ENCODE measurements around the gene GNB1L. TPM values are rescaled to one million over a fixed set of nuclear protein-coding genes. Genes with fewer than 3 reads are reported as not detected.

GNB1L gene
- total RNA-seq, 1 experiment from 2014 or later, result 12.2 TPM

GRCh38 chr22:19873960-19874306 is 19.3 kb upstream of the GNB1L start:
- POLR2A ChIA-PET, result no interaction called here
- in situ Hi-C loops (cut with HindIII; ENCODE audit: low pct_unique_long_range_greater_than_20kb, low sequenced_read_pairs) (no loop called here), intact Hi-C loops (cut with micrococcal nuclease; ENCODE audit: unreplicated experiment) (no loop called here)
- no peak for TF ChIP-seq POLR2AphosphoS5 (IDR thresholded peaks at IDR 0.05; ENCODE audit: low read depth, low read length)
- TF ChIP-seq, protein P1, sequence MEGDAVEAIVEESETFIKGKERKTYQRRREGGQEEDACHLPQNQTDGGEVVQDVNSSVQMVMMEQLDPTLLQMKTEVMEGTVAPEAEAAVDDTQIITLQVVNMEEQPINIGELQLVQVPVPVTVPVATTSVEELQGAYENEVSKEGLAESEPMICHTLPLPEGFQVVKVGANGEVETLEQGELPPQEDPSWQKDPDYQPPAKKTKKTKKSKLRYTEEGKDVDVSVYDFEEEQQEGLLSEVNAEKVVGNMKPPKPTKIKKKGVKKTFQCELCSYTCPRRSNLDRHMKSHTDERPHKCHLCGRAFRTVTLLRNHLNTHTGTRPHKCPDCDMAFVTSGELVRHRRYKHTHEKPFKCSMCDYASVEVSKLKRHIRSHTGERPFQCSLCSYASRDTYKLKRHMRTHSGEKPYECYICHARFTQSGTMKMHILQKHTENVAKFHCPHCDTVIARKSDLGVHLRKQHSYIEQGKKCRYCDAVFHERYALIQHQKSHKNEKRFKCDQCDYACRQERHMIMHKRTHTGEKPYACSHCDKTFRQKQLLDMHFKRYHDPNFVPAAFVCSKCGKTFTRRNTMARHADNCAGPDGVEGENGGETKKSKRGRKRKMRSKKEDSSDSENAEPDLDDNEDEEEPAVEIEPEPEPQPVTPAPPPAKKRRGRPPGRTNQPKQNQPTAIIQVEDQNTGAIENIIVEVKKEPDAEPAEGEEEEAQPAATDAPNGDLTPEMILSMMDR (IDR thresholded peaks at IDR 0.05), result no peak
- no peak for TF ChIP-seq SIN3A (IDR thresholded peaks at IDR 0.05; ENCODE audit: borderline replicate concordance, insufficient read depth, low read depth, low read length)
- no peak for TF ChIP-seq TCF7L2 (IDR thresholded peaks at IDR 0.05; ENCODE audit: low read depth, low read length)
- TF ChIP-seq REST (IDR thresholded peaks at IDR 0.05; ENCODE audit: insufficient read depth in 1 of 2, low read depth in 2 of 2, low read length in 1 of 2), result no peak
- Histone ChIP-seq H3K4me3 (ENCODE audit: low read depth in 2 of 2, low read length in 2 of 2) (no peak overlapping the region), H3K27ac (ENCODE audit: low read length) (peak overlapping the region; percentile 69), H3K36me3 (ENCODE audit: control insufficient read depth, insufficient read depth, low read length) (no peaks in the 10 kb centered on the region), H3K9me3 (ENCODE audit: control insufficient read depth, insufficient read depth, low read depth, low read length) (no peaks in the 10 kb centered on the region), H3K4me1 (ENCODE audit: control insufficient read depth, insufficient read depth, low read length) (peaks cover 61% of the 10 kb centered on the region), H3K27me3 (ENCODE audit: control insufficient read depth, insufficient read depth, low read length) (no peaks in the 10 kb centered on the region)
- CTCF ChIA-PET, result no interaction called here
- no TSS peak for BruUV-seq (replicated peaks)
- DNase-seq (ENCODE audit: low read depth, low spot score), result no peak
- no peak for ATAC-seq

- no peaks in the 10 kb centered on the region for H3K36me3 ChIP-seq (ENCODE audit: control insufficient read depth, insufficient read depth, low read length)
- H3K4me1 ChIP-seq (ENCODE audit: control insufficient read depth, insufficient read depth, low read length), result peaks cover 56% of the 10 kb centered on the region
- POLR2A ChIA-PET, result no interaction called here
- BruUV-seq (replicated peaks), result no TSS peak
- CTCF ChIA-PET, result no interaction called here
- H3K9me3 ChIP-seq (ENCODE audit: control insufficient read depth, insufficient read depth, low read depth, low read length), result no peaks in the 10 kb centered on the region
- TF ChIP-seq TCF7L2 (IDR thresholded peaks at IDR 0.05; ENCODE audit: low read depth, low read length) (0 out of 2 replicates have a peak, but pooled peaks have one; percentile 31), REST (IDR thresholded peaks at IDR 0.05; ENCODE audit: insufficient read depth in 1 of 2, low read depth in 2 of 2, low read length in 1 of 2) (no peak)
- ATAC-seq (peak; percentile 29), DNase-seq (ENCODE audit: low read depth, low spot score) (no peak)
- in situ Hi-C loops (cut with HindIII; ENCODE audit: low pct_unique_long_range_greater_than_20kb, low sequenced_read_pairs), result no loop called here
- intact Hi-C loops (cut with micrococcal nuclease; ENCODE audit: unreplicated experiment), result no loop called here
- H3K27me3 ChIP-seq (ENCODE audit: control insufficient read depth, insufficient read depth, low read length), result no peaks in the 10 kb centered on the region
- H3K4me3 ChIP-seq (ENCODE audit: low read depth in 2 of 2, low read length in 2 of 2), result no peak overlapping the region
- H3K27ac ChIP-seq (ENCODE audit: low read length), result peak overlapping the region; percentile 69
These were observed 18.7 kb upstream of the GNB1L start for GRCh38 chr22:19873138-19873959.

Measured in Panc1 (cell line).